ENCODE data around the gene NRL. TPM values are rescaled to one million over a fixed set of nuclear protein-coding genes. Genes with fewer than 3 reads are reported as not detected.
"Not testable (repeated sequence)": the region's sequence is repeated elsewhere in the genome, so short reads cannot be mapped to it uniquely, and the experiment has no call there.

The NRL gene
- total RNA-seq, 4 donors from 2014 or later, result 2.2 to 2.9 (median 2.3) TPM

DNA sequence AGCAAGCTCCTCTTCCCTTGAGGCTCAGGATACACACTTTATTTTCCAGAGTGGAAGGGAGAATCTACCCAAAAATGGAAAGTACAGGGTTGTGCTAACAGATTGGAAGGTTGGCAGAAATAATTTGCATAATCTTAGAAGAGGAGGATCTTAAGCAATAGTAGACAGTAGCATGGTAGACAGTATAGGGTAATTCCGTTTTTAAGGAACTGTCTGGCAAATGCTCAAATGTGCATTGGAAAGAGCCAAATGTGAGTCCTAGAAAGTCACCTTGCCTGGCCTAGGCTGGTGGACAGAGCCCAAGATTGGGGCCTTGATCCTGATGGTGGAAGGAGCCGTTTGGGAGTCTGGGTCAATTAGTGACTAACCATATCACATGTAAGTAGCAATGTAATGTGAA is 76.1 kb downstream of the NRL start:
- H3K27me3 ChIP-seq, result no peaks in the 10 kb centered on the region
- H3K9me3 ChIP-seq, result no peaks in the 10 kb centered on the region
- H3K4me3 ChIP-seq, result no peak overlapping the region
- TF ChIP-seq POLR2A (IDR thresholded peaks at IDR 0.05), result no peak
- H3K4me1 ChIP-seq, result peaks cover 43% of the 10 kb centered on the region
- no peak for DNase-seq (ENCODE audit: low spot score in 2 of 2)
- no peak overlapping the region for H3K27ac ChIP-seq
- H3K36me3 ChIP-seq, result no peaks in the 10 kb centered on the region
- WGBS, result 77% methylated on average over 2 of the region's 2 CpGs

DNA sequence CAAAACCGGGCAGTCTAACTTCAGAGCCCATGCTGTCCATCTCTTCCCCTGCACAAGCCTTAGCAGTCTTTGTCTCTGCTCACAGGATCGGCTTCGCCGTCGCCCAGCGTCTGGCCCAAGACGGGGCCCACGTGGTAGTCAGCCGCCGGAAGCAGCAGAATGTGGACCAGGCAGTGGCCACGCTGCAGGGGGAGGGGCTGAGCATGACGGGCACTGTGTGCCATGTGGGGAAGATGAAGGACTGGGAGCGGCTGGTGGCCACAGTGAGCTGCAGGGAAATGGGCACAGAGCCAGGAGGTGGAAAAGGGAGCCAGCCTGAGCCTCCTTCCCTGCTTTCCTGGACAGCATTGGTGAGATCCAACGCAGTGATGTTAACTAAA is 77.1 kb downstream of the NRL start:
- no peaks in the 10 kb centered on the region for H3K27me3 ChIP-seq
- no peak for DNase-seq (ENCODE audit: low spot score in 2 of 2)
- TF ChIP-seq POLR2AphosphoS5 (IDR thresholded peaks at IDR 0.05) (no peak), POLR2A (IDR thresholded peaks at IDR 0.05) (no peak), EP300 (IDR thresholded peaks at IDR 0.05) (no peak)
- TF ChIP-seq, protein P1, sequence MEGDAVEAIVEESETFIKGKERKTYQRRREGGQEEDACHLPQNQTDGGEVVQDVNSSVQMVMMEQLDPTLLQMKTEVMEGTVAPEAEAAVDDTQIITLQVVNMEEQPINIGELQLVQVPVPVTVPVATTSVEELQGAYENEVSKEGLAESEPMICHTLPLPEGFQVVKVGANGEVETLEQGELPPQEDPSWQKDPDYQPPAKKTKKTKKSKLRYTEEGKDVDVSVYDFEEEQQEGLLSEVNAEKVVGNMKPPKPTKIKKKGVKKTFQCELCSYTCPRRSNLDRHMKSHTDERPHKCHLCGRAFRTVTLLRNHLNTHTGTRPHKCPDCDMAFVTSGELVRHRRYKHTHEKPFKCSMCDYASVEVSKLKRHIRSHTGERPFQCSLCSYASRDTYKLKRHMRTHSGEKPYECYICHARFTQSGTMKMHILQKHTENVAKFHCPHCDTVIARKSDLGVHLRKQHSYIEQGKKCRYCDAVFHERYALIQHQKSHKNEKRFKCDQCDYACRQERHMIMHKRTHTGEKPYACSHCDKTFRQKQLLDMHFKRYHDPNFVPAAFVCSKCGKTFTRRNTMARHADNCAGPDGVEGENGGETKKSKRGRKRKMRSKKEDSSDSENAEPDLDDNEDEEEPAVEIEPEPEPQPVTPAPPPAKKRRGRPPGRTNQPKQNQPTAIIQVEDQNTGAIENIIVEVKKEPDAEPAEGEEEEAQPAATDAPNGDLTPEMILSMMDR (IDR thresholded peaks at IDR 0.05), result no peak
- H3K9me3 ChIP-seq, result peaks cover 3% of the 10 kb centered on the region
- 51% methylated on average over 10 of the region's 14 CpGs for WGBS
- no peak overlapping the region for H3K27ac ChIP-seq
- peaks cover 45% of the 10 kb centered on the region for H3K4me1 ChIP-seq
- H3K4me3 ChIP-seq, result no peak overlapping the region
- H3K36me3 ChIP-seq, result no peaks in the 10 kb centered on the region

DNA sequence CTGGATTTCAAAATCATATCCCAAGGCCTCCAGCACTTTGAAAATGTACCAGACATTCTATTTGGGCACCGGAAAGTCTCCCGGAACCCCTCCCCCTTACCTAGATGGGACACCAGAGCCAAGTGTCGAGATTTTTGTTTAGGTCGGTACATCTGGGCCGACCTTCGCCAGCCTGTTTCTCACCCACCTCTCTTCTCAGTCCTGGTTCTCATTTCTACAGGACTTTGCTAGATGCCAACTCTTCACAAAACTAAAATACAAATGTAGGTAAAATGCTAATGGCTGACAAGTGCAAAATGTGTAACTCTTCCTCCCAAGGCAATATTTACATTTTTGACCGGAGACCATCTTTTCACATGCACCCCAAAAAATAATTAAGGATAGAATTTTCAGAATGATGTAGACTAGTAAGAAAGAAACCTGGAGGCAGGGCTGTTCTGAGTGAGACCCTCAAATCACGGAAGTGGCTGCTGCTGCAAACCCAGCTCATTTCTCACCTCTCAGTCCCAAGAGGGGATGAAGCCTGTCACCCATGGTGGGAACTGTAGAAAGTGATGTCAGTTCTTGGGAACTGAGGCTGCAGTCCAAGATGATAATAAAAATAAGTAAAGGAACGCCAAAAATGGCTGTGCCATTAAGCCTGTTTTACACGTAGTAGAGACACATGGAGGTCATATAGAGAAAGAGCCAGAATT is 77.6 kb downstream of the NRL start:
- H3K4me3 ChIP-seq, result peak overlapping the region; percentile 59
- WGBS, result 34% methylated on average over 10 of the region's 10 CpGs
- peaks cover 42% of the 10 kb centered on the region for H3K4me1 ChIP-seq
- H3K27ac ChIP-seq, result peak overlapping the region; percentile 91
- not testable (repeated sequence) for H3K27me3 ChIP-seq; H3K36me3 ChIP-seq; DNase-seq (ENCODE audit: low spot score in 2 of 2); H3K9me3 ChIP-seq

DNA sequence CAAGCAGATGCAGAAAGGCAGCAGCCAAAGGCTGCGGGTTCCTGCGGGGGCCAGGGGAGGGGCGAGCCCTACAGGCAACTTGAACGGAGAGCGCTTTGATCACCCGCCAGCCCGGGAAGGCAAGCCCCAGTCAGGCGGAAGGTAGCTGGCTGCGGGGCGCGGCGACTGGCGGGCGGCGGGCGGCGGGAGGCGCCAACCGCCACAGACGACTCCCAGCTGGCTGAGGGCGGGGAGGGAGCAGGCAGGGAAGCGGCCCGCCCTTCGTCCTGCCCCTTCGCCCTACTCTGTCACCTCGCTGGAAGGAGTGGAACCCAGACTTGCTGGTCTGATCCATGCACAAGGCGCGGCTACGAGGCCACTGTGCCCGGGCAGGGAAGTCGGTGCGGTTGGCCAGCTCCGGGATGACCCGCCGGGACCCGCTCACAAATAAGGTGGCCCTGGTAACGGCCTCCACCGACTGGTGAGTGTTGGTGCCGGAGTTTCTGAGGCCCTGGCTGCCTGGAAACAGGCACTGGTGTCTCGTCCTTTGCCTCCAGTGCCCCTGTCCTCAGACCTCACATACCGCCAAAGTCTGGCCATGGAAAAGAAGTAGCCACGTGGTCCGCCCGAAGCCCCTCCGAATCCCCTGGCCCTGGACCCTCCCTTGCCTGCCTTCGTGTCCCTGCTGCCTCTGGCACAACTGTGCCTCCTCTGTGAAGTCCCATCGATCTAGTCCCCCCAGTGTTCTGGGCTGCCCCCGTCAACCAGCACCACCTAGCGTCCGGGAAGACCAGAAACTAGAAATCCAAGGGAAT is 78.4 kb downstream of the NRL start:
- WGBS, result 1% methylated on average over 13 of the region's 50 CpGs
- peak in 1 of 2 donors; percentile 87 for DNase-seq (ENCODE audit: low spot score in 2 of 2)
- Histone ChIP-seq H3K36me3 (no peaks in the 10 kb centered on the region), H3K4me3 (peak overlapping the region; percentile 59), H3K4me1 (peaks cover 42% of the 10 kb centered on the region), H3K27me3 (no peaks in the 10 kb centered on the region), H3K9me3 (peaks cover 6% of the 10 kb centered on the region), H3K27ac (peak overlapping the region; percentile 91)
- TF ChIP-seq EP300 (IDR thresholded peaks at IDR 0.05), result no peak
- TF ChIP-seq POLR2AphosphoS5 (IDR thresholded peaks at IDR 0.05), result no peak
- TF ChIP-seq POLR2A (IDR thresholded peaks at IDR 0.05), result no peak
- TF ChIP-seq, protein P1 (IDR thresholded peaks at IDR 0.05), result peak; percentile 41 to 66

DNA sequence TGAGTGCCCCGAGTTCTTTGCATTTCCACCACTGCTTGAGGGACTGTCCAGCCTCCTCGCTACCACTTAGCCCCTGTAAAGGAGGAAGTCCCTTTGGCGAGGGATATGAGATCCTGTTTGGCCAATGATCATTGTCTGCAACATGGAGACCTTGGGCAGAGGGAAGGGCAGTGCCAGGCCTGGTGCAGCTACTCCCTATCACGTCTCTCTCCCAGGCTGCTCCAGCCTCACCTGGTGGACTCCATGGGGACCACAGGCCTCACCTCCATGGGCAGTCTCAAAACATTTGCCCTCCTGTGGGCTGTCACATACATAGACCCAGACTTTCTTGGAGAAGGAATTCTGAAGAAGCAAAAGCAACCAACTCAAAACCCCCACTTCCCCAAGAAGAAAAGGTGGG is 79.0 kb downstream of the NRL start:
- Histone ChIP-seq H3K4me3 (peak overlapping the region; percentile 59), H3K27ac (peak overlapping the region; percentile 91), H3K4me1 (peaks cover 42% of the 10 kb centered on the region)
- 72% methylated on average over 4 of the region's 4 CpGs for WGBS
- H3K36me3 ChIP-seq; H3K27me3 ChIP-seq; DNase-seq (ENCODE audit: low spot score in 2 of 2); H3K9me3 ChIP-seq: not testable (repeated sequence)

DNA sequence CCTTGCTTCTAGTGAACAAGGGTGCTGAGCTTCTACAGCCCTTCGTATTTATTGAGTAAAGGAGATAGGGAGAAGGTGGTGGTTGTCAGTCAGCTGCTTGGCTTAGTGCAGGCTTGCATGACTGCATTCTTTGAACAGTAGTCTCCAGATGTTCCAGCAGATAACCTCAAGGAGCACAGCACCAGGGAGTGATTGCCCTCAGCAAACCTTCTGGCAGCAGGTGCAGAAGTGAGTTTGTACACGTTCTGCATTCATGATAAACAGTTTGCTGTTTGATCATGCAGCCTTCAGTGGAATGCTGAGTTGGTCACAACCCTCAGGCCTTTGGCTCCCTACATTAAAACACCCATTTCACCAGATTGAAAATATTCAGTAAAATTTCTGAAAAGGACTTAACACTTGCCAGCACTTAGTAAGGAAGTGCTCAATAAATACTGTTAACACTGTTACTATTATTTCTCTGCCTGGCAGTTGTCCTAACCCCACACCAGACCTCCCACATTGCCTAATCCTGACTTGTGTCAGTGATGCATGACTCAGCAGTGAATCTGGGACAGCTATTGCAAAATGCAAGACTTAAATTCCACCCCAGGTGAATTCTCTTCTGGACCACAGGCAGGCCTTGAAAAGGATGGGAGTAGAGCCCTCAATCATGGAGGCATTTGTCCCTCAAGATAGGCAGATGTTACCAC is 81.9 kb downstream of the NRL start:
- WGBS, result 70% methylated on average over 2 of the region's 2 CpGs
- no peak for TF ChIP-seq POLR2A (IDR thresholded peaks at IDR 0.05)
- TF ChIP-seq POLR2AphosphoS5 (IDR thresholded peaks at IDR 0.05), result peak in 2 of 3 donors; percentile 18 to 65

DNA sequence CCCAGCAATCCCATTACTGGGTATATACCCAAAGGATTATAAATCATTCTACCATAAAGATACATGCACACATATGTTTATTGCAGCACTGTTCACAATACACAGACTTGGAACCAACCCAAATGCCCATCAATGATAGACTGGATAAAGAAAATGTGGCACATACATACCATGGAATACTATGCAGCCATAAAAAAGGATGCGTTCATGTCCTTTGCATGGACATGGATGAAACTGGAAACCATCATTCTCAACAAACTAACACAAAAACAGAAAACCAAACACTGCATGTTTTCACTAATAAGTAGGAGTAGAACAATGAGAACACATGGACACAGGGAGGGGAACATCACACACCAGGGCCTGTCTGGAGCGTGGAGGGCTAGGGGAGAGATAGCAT is 83.4 kb downstream of the NRL start:
- H3K9me3 ChIP-seq; H3K27ac ChIP-seq; H3K4me3 ChIP-seq; H3K36me3 ChIP-seq; DNase-seq (ENCODE audit: low spot score in 2 of 2); H3K27me3 ChIP-seq: not testable (repeated sequence)
- 93% methylated on average over 2 of the region's 2 CpGs for WGBS
- peaks cover 27% of the 10 kb centered on the region for H3K4me1 ChIP-seq

More for the DNA sequence above, 81.9 kb downstream of the NRL start:
- Histone ChIP-seq H3K27ac (peak overlapping the region; percentile 57), H3K9me3 (peaks cover 6% of the 10 kb centered on the region), H3K4me1 (peaks cover 42% of the 10 kb centered on the region), H3K36me3 (no peaks in the 10 kb centered on the region), H3K4me3 (no peak overlapping the region), H3K27me3 (no peaks in the 10 kb centered on the region)
- no peak for DNase-seq (ENCODE audit: low spot score in 2 of 2)

DNA sequence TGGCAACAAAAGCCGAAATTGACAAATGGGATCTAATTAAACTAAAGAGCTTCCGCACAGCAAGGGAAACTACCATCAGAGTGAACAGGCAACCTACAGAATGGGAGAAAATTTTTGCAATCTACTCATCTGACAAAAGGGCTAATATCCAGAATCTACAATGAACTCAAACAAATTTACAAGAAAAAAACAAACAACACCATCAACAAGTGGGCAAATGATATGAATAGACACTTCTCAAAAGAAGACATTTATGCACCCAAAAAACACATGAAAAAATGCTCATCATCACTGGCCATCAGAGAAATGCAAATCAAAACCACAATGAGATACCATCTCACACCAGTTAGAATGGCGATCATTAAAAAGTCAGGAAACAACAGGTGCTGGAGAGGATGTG is 85.1 kb downstream of the NRL start:
- not testable (repeated sequence) for DNase-seq (ENCODE audit: low spot score in 2 of 2); H3K27me3 ChIP-seq; H3K4me3 ChIP-seq; H3K36me3 ChIP-seq; H3K9me3 ChIP-seq; H3K27ac ChIP-seq
- H3K4me1 ChIP-seq, result peaks cover 17% of the 10 kb centered on the region
- WGBS, result 96% methylated on average over 2 of the region's 3 CpGs
